Fibroblast of skin of left biceps (primary cell): ENCODE measurements around the gene ACAP3.
A peak's percentile ranks its signal among the peaks of the same experiment; 100 is the strongest.

Experiments
- DNase-seq, 2 experiments: peaks; one replicate each; pipeline ENCODE4 v3.0.0-alpha.2; 2013; ENCODE audit warnings: low read depth in 2 of 2

The ACAP3 gene

GRCh38 chr1:1314678-1315335 lies 7.1 kb upstream of the ACAP3 start:
- no peak for DNase-seq

- no peak for DNase-seq
Measured at GRCh38 chr1:1314237-1314586, 6.5 kb upstream of the ACAP3 start.

GRCh38 chr1:1313500-1314236 lies 5.9 kb upstream of the ACAP3 start:
- DNase-seq: no peak

DNA sequence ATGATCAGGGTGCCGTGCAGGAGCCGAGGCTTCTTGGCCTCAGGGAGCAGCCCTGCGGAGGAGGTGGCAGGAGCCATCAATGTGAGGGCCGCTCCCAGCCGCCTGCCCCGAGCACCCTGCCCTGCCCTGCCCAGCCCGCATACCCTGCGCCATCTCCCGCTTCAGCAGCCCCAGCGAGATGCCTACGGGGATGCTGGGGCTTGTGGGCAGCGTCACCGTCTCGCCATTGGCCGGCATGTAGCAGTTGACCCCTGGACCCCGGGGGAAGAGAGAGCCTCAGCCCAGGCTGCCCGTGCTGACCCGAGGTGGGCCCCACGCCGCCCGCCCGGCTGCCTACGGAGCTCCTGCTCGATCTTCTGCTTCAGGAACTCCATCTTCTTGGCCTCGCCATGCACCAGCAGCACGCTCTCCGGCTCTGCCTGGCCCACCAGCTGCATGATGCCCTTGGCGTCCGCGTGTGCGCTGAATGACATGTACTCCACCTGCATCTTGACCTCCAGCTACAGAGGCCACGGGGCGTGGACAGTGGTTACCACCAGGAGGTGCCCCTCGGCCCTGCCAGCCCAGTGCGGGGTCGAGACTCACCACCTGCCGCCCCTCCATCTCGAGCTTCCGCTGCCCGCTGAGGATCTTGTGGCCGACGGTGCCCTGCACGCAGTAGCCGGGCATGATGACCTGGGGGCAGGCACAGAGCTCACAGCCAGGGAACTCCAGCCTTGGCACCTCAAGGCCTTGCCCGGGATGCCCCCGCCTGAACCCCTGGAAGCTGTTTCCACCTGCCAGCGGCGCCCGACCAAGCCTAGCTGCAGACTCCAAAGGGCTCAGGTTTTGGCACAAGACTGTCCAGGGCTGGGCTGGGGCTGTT lies 5.0 kb upstream of the ACAP3 start:
- no peak for DNase-seq

- DNase-seq: no peak
Measured at GRCh38 chr1:1311107-1312104, 3.7 kb upstream of the ACAP3 start.

DNA sequence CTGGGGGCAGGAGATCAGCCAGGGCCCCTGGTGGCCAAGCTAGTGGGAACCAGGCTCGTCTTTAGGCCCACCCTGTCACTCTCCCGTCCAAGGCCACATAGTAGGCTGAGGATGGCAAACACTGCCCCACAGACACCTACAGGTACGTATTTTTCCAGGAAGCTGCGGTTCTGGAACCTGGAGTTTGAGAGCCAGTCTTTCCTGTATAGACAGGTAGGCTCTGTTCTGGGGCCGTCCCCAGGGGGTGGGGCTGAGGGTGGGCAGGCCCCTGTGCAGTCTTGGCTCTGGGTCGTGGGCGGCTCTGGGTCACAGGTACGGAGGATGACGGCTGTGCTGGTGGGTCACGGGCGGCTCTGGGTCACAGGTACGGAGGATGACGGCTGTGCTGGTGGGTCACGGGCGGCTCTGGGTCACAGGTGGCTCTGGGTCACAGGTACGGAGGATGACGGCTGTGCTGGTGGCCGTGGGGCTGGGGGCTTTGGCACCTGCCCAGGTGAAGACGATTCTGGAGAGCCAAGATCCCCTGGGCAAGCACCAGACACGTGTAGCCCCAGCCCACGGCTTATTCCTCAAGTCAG lies 2.8 kb upstream of the ACAP3 start:
- DNase-seq: no peak

DNA sequence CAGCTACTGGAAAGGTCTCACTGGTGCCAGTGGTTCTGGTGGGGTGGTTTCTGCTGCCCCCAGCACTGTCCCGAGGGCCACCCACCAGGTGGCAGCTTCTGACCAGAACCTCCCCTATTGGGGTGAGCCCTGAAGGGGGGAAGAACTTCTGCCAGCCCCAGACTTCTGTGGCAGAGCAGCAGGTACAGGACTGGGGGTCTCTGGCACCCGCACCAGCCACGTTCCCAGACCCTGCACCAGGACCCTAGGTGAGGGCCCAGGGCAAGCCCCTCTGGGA lies 2.3 kb upstream of the ACAP3 start:
- DNase-seq: no peak

DNA sequence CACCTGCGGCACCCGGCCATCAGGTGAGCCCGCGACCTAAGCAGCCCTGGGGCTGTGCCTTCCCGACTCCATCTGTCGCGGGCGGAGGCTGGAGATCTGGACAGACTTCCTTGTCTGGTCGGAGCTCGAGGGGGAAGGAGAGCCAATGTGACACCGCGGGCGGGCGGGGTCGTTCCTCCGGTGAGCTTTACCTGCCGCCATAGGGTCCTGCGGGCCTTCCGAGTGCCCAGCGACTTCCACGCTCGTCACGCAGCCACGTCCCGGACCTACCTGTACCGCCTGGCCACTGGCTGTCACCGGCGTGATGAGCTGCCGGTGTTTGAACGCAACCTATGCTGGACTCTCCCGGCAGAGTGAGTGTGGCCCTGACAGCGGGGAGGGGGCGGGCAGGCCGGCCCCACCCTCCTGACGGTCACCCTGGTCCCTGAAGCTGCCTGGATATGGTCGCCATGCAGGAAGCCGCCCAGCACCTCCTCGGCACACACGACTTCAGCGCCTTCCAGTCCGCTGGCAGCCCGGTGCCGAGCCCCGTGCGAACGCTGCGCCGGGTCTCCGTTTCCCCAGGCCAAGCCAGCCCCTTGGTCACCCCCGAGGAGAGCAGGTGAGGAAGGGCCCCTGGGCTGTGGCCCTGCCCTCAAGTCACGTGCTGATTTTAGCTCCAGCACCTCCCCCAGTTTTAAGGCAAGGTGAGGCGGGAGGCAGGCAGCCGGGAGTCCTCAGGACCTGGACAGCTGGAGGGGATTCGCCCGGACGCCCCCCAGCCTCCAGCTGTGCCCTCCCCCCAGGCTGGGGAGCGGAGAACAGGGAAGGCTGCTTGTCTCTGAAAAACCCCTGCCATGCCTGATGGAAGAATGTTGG lies 1.8 kb upstream of the ACAP3 start:
- DNase-seq: no peak

DNA sequence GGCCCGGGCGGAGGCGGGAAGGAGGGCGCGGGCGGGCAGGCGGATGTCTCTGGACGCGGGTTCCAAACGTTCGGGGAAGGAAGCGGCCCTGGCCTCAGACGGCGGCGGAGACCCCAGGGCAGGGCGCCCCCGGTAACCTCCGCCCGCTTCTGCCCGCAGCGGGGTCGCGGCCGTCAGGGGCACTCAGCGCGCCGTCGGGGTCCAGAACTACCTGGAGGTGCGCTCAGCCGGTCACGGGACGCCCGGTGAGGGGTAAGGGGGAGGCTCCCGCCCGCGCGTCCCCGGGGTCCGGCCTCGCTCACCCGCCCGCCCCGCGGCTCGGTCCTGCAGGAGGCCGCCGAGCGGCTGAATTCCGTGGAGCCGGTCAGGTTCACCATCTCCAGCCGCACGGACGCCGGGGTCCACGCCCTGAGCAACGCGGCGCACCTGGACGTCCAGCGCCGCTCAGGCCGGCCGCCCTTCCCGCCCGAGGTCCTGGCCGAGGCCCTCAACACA lies 1.1 kb upstream of the ACAP3 start:
- DNase-seq: no peak

DNA sequence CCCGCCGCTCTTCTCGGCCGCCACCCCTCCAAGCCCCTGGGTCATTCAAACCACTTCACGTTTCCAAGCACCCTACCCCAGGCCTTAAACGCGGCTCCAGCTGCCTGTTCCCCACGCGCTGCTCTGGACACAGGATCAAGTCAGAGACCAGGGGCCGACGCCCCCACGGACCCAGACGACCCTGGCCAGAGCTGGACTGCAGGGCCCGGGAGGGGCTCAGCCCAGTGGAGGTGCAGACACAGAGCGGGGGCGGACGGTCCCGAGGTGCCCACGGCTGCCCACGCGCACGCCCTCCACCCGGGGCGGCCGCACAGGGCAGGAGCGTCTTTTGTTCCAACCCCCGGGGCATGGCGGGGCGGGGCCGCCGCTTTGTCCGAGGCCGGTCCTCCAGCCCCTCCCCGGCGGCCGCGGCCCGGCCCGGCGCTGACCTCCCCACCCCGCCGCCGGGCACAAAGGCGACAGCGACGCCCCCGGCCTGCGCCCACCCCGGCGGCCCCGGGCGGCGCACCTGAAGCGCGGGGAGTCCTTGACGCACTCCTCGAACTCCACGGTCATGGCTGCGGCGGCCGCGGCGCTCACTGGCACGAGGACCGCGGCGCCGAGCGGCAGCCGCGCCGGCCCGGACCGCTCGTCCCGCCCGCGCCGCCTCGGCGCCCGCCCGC lies 338 bp downstream of the ACAP3 start:
- DNase-seq: no peak

DNA sequence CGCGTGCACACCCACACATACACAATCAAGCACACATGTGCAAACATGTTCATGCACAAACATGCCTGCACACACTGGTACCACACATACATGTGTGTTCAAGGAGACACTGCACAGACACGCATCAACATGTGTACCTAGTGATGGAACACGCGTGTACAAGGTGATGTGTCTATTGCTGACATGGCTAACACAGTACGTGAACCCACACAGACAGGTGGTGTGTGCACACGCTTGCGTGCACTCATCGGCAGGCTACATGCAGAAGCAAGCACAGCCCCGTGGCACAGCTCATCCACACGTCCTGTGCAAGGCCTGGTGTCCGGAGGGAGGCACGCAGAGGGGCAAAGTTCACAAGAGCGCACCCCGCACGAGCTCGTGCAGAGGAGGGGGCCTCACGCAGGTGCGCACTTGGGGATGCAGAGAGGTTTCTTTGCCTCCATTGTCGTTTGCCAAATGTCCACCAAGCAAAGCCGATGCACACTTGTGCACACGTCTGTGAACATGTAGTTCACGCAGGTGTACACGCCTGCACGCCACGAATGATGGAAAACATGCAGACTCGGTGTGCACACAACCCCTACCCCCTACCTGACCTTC lies 969 bp downstream of the ACAP3 start:
- DNase-seq: no peak

- DNase-seq: no peak
Measured at GRCh38 chr1:1306070-1306660, 1.6 kb downstream of the ACAP3 start.

DNA sequence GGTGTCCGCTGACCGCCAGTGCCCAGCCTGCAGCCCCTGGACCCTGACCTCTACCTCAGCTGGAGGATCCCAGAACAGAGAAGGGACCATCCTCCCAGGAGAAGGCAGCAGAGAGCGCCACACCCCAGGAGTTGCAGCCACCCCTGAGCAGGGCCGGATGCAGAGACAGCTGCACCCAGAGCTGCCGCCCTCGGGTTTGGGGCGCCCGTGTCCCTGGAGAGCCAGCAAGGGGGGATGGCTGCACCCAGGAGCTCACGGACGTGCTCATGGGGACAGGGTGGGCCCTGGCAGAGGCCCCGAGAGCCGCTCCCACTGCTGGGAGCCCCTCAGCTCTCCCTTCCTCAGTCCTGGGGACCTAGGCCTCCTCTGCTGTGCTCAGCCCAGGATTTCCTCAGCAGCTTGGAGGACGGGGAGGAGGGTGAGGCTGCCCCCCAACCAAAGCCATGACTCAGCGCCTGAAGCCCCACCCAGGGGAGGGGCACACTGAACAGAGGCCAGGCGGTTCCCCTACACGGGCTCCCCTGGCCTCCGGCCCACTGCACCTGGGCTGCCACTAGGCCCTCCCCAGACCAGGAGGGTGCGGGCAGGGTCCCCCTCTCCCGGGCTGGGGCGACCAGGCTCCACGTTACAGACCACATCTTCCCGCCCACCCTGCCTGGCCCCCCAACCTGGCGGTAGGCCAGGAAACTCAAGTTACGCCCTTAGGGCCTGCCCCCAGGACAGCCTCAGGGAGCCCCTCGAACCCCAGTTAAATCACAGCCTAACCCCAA lies 2.2 kb downstream of the ACAP3 start:
- peak; percentile 32 to 43 for DNase-seq

DNA sequence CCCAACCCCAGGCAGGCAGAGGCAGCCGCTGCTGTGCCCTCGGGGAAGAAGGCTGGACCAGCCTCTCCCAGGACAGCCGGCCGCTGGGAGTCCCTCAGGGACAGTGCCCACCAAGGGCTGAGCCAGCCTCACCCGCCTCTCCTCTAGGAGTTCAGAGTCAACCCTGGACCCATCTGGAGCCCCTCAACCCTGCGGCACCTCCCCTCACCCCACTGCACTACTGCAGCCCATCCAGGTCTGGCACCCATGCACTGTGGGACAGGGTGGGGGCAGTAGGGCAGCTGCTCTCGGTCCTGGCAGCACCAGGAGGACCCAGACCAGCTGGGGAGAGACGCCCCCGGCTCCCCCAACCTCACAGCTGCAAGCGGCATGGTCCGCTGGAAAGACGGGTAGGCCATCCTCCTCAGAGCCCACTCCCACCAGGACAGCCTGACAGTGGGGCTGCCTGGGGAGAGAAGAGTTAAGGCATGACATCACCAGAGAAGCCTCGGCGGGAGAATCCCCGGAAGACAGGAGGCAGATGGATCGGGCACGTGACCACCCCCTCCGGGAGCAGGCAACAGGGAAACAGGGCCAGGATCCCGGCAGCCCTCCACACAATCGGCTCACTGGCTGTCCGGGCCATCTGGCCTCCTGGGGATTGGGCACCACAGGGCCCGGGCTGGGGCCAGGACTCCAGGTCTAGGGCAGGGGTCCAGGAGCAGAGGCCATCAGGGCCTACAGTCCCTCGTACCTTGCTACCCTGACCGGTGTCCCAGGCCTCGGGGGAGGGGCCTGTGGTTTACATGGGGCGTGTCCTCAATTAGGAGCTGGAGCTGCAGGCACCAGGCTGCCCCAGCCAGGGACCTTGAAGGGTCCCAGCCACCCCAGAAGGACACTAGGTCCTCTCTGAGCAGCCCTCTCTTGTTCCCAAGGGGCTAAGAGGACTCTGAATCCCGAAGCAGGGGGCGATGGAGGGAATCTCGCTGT lies 3.1 kb downstream of the ACAP3 start:
- peak; percentile 36 to 40 for DNase-seq

DNA sequence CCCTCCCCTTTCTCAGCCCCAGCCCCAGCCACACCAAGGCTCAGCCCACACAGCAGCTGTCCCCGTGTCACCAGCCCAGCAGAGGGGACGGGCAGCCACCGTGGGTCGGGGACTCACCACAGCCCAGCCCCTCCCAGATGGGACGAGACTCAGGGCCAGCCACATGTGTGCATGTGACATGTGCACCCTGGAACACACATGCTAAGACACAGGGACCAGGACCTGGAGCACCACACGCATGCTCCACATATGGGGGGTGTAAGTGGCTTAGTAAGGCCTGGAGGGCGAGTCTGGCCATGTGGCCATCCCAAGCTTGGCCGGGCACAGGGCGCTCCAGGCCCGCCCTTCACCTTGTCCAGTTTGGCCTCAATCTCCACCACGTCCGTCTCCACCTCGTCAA lies 4.0 kb downstream of the ACAP3 start:
- DNase-seq: no peak

- no peak for DNase-seq
Measured at GRCh38 chr1:1302951-1303509, 4.7 kb downstream of the ACAP3 start.

DNA sequence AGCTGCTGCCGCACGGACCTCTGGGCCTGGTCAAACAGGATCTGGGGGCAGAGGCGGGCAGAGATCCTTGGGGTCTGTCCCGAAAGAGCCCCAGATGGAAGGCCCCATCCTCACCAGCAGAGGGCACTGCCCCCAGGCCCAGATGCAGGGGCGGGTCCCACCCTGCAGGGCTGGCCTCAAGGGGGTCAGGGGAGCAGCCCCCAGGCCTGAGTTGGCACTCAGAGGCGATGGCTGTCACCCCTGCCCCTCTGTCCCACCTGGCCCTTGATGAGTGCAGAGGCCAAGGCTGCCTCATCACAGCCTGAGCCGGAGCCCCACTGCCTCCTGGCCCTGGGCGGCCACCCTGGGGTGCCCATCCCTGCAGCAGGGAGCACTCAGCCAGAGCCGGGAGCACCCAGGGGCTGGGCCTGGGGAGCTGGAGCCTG lies 5.7 kb downstream of the ACAP3 start:
- DNase-seq: no peak
